Glomerular visceral epithelial cell (primary cell): ENCODE measurements around the gene LRP8.
A peak's percentile ranks its signal among the peaks of the same experiment; 100 is the strongest.

Source experiments
- DNase-seq: peaks from one replicate; pipeline ENCODE4 v3.0.0-alpha.2; 2016; ENCODE audit errors: extremely low spot score

The LRP8 gene

GRCh38 chr1:53328009-53328461, at the start of gene LRP8:
LRP8 (minus strand) TSS chr1:53328070; CDS start chr1:53327912, 158 bp downstream.
- peak; percentile 78 for DNase-seq

GRCh38 chr1:53377438-53377841, 49.6 kb upstream of the LRP8 start:
- no peak for DNase-seq

GRCh38 chr1:53376742-53377437, 49.0 kb upstream of the LRP8 start:
- DNase-seq = no peak

GRCh38 chr1:53376041-53376461, 48.2 kb upstream of the LRP8 start:
- DNase-seq = no peak

GRCh38 chr1:53375440-53375839, 47.6 kb upstream of the LRP8 start:
- no peak for DNase-seq

- no peak for DNase-seq
Observed at GRCh38 chr1:53373246-53373645, 45.4 kb upstream of the LRP8 start.

- DNase-seq = no peak
Observed at GRCh38 chr1:53372501-53372951, 44.7 kb upstream of the LRP8 start.

GRCh38 chr1:53371851-53372250, 44.0 kb upstream of the LRP8 start:
- DNase-seq = no peak

GRCh38 chr1:53371121-53371666, 43.3 kb upstream of the LRP8 start:
- no peak for DNase-seq

GRCh38 chr1:53370369-53370961, 42.6 kb upstream of the LRP8 start:
- DNase-seq = no peak

- DNase-seq = no peak
Observed at GRCh38 chr1:53369761-53370160, 41.9 kb upstream of the LRP8 start.

GRCh38 chr1:53369034-53369750, 41.3 kb upstream of the LRP8 start:
- no peak for DNase-seq

- DNase-seq = no peak
Observed at GRCh38 chr1:53368314-53369033, 40.6 kb upstream of the LRP8 start.

- no peak for DNase-seq
Observed at GRCh38 chr1:53367503-53368313, 39.8 kb upstream of the LRP8 start.

GRCh38 chr1:53366901-53367502, 39.1 kb upstream of the LRP8 start:
- DNase-seq = no peak

- DNase-seq = no peak
Observed at GRCh38 chr1:53365437-53366063, 37.7 kb upstream of the LRP8 start.

GRCh38 chr1:53362851-53363642, 35.2 kb upstream of the LRP8 start:
- no peak for DNase-seq

GRCh38 chr1:53362270-53362669, 34.4 kb upstream of the LRP8 start:
- DNase-seq = no peak

GRCh38 chr1:53361541-53361961, 33.7 kb upstream of the LRP8 start:
- DNase-seq = no peak
